Amygdala (tissue), 56 donors: ENCODE results near the gene OTC.

Source experiments
- DNase-seq, 56 donors: peaks; one replicate each; lab custom pipeline; 2025; lab: John Stamatoyannopoulos, UW

OTC gene

DNA sequence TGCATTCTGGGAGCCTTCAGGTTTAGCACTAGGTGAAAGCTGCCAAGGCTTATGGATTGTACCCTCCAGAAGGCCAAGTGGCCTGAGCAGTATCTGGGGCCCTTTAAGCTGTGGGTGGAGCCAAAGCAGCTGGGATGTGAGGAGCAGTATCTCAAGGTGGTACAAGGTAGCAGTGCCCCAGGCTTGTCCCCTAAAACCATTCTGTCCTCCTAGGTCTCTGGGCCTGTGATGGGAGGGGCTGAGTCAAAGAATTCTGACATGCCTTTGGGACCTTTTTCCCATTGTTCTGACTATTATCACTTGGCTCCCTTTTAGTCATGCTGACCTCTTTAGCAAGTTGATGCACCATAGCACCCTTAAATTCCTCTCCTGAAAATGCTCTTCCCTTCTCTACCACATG lies 109.9 kb downstream of the OTC start:
- DNase-seq, result no peak

DNA sequence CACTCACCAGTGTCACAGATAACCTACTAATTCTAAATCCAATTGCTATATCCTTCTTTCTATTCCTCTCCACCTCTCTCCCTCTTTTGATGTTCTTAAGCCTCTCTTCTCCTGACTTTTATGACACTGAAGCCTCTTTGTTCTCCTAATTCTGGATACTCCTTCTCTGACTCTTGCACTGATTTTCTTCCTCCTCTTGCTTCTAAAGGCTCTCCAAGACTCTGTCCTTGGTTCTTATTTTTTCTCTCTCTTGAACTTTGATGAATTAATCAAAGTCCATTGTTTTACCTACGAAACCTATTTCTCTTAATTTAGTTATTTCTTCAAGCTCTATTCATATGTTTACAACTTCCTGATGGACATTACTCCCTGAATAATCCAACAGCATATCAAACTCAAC lies 113.3 kb downstream of the OTC start:
- no peak for DNase-seq

DNA sequence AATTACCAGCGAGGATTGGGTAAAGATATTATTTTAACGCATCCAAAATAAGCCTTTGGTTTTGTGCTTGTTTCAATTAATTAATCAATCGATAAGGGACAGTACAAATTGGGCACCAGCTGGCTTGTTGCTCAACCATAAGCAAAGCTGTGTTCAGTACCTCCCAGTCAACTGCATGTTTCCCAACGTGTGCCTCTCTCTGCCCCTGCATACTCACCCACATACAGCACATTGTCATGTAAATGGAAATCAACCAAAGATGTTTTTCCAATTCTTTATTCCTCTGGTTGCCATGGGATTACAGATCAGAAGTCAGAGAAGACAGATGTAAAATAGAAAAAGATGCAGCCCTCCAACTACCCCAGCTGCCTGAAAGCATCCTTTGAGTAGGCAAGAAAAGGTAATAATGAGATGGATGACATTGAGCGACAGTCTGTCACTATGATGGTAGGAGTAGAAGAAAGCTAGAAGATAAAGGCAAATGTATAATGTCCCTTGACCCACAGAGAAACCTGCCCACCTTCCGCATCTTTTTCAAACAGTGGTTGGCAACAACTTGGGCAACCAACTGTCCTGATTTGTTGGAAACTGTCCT lies 116.3 kb downstream of the OTC start:
- DNase-seq, result no peak
